Measurements from ENCODE around the gene PIGC.

Gene PIGC

GRCh38 chr1:172397221-172397620 lies 46.6 kb downstream of the PIGC start:
- DNase-seq: no peak

DNA sequence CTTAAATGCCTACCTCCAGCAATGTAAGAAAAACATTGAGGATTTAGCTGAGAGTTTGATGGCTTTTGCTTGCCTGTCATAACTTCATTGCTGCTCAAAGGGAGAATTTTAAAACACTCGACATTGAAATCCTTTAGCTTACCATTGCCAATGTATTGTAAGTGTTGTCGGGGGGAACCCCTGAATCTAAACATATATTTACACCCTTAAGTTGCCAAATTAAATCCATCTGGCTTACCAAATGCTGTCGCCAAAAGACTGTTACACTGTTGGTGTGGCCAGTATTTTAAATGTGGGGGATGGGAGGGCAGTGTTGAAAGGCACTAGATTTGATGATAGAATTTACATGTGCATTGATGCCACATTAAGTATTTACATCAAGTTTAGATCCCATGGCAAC lies 48.3 kb downstream of the PIGC start:
- no peak for DNase-seq

GRCh38 chr1:172394811-172395210 lies 49.1 kb downstream of the PIGC start:
- DNase-seq: no peak

- DNase-seq: no peak
Observed at GRCh38 chr1:172394141-172394751, 49.6 kb downstream of the PIGC start.

DNA sequence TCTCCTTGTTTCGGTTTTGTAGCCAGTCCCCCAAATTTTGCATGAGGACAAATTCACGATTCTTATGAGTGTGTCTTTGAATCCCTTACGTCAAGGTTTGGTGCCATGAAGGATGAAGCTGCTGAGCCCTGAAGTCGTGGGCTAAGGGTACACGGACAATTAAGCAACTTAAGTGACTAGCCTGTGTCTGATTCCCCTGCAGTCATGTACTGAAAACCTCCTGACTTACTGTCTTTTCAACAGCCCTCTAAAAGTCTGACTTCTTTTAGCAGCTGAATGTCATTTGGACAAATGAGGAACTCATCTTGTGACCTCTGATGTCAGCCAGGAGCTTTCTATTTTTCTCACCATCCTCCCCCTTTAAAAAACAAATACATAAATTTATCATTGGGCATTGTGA lies 50.5 kb downstream of the PIGC start:
- DNase-seq: no peak

DNA sequence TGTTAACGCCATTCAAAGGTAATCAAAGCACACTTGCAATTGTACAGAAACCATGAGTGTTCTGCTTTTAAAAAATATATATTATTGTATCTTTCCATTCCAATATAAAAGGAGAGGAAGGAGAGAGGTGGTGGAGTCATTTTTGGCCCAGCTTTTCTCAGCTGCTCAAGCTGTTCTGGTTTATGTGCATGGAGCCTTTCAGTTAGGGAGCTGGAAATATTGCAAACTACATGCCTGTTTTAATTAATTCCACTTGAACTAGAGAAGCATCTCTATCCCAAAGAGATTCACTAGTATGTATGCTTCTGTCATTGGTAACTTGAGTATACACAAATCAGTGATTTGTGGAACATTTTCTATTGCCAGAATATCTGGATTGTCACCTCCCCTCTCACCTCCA lies 51.9 kb downstream of the PIGC start:
- no peak for DNase-seq
